ENCODE measurements around the gene ACACB. TPM values are rescaled to one million over a fixed set of nuclear protein-coding genes. Genes with fewer than 3 reads are reported as not detected.

Gene ACACB
- total RNA-seq, 3 donors from 2014 or later (not counting 1 experiment from before 2014, with no cell fraction given): 4.1 to 14.3 (median 8.4) TPM

DNA sequence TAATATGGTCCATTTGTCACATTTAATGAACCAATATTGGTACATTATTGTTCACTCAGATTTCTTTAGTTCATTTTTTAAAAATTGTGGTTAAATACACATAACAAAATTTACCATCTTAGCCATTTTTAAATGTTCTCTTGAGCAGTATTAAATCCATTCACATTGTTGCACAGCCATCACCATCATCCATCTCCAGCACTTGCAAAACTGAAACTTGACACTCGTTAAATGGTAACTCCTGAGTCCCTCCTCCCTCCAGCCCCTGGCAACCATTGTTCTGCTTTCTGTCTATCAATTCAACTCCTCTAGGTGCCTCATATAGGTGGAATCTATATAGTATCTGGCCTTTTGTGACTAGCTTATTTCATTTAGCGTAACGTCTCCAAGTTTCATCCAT lies 86.4 kb downstream of the ACACB start:
- no peaks in the 10 kb centered on the region for H3K27me3 ChIP-seq (ENCODE audit: control insufficient read depth, insufficient read depth, low read length)
- DNase-seq (no peak), ATAC-seq (no peak)
- H3K4me1 ChIP-seq (ENCODE audit: control insufficient read depth, insufficient read depth, low read length): no peaks in the 10 kb centered on the region
- intact Hi-C loops (cut with micrococcal nuclease): no loop called here
- TF ChIP-seq, protein P1, sequence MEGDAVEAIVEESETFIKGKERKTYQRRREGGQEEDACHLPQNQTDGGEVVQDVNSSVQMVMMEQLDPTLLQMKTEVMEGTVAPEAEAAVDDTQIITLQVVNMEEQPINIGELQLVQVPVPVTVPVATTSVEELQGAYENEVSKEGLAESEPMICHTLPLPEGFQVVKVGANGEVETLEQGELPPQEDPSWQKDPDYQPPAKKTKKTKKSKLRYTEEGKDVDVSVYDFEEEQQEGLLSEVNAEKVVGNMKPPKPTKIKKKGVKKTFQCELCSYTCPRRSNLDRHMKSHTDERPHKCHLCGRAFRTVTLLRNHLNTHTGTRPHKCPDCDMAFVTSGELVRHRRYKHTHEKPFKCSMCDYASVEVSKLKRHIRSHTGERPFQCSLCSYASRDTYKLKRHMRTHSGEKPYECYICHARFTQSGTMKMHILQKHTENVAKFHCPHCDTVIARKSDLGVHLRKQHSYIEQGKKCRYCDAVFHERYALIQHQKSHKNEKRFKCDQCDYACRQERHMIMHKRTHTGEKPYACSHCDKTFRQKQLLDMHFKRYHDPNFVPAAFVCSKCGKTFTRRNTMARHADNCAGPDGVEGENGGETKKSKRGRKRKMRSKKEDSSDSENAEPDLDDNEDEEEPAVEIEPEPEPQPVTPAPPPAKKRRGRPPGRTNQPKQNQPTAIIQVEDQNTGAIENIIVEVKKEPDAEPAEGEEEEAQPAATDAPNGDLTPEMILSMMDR (IDR thresholded peaks at IDR 0.05): no peak
- WGBS (ENCODE audit: insufficient coverage): 96% methylated on average over 3 of the region's 3 CpGs
- H3K4me3 Mint-ChIP-seq: no peak overlapping the region
- H3K4me3 ChIP-seq (ENCODE audit: low read length): no peak overlapping the region
- no peaks in the 10 kb centered on the region for H3K4me1 Mint-ChIP-seq
- H3K27ac Mint-ChIP-seq: no peak overlapping the region
- no peaks in the 10 kb centered on the region for H3K36me3 Mint-ChIP-seq
- no peaks in the 10 kb centered on the region for H3K27me3 Mint-ChIP-seq (ENCODE audit: low read depth in 2 of 2)
- no peak overlapping the region for H3K27ac ChIP-seq (ENCODE audit: low read length)
- no peaks in the 10 kb centered on the region for H3K9me3 ChIP-seq (ENCODE audit: control insufficient read depth, insufficient read depth, low read length)
- no peaks in the 10 kb centered on the region for H3K36me3 ChIP-seq (ENCODE audit: control insufficient read depth, insufficient read depth, low read length)
- H3K9me3 Mint-ChIP-seq: no peaks in the 10 kb centered on the region

DNA sequence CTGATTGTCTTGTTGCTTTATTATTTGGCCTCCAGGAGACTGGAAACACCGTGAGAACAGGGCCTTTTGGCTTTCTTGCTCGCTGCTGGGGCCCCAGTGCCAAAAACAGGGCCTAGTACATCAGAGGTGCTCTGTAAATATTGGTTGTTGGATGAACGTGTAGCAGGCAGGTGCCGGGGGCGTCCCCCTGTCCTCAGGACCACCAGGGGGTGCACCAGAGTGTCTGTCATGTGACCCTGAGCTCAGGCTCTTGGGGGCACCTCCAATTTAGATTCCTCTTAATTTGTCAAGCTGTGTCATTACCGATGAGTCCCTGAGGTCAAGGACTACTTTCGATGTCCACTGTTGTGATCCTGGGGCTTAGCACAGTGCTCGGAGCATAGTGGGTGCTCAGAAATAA lies 87.1 kb downstream of the ACACB start:
- no peak overlapping the region for H3K4me3 ChIP-seq (ENCODE audit: low read length)
- Mint-ChIP-seq H3K36me3 (no peaks in the 10 kb centered on the region), H3K4me3 (no peak overlapping the region), H3K4me1 (no peaks in the 10 kb centered on the region), H3K9me3 (no peaks in the 10 kb centered on the region), H3K27me3 (ENCODE audit: low read depth in 2 of 2) (no peaks in the 10 kb centered on the region), H3K27ac (no peak overlapping the region)
- no peak overlapping the region for H3K27ac ChIP-seq (ENCODE audit: low read length)
- ATAC-seq (no peak), DNase-seq (no peak)
- no peaks in the 10 kb centered on the region for H3K27me3 ChIP-seq (ENCODE audit: control insufficient read depth, insufficient read depth, low read length)
- TF ChIP-seq, protein P1 (IDR thresholded peaks at IDR 0.05): no peak
- H3K36me3 ChIP-seq (ENCODE audit: control insufficient read depth, insufficient read depth, low read length): no peaks in the 10 kb centered on the region
- no peaks in the 10 kb centered on the region for H3K9me3 ChIP-seq (ENCODE audit: control insufficient read depth, insufficient read depth, low read length)
- intact Hi-C loops (cut with micrococcal nuclease): no loop called here
- no peaks in the 10 kb centered on the region for H3K4me1 ChIP-seq (ENCODE audit: control insufficient read depth, insufficient read depth, low read length)
- 95% methylated on average over 8 of the region's 8 CpGs for WGBS (ENCODE audit: insufficient coverage)

DNA sequence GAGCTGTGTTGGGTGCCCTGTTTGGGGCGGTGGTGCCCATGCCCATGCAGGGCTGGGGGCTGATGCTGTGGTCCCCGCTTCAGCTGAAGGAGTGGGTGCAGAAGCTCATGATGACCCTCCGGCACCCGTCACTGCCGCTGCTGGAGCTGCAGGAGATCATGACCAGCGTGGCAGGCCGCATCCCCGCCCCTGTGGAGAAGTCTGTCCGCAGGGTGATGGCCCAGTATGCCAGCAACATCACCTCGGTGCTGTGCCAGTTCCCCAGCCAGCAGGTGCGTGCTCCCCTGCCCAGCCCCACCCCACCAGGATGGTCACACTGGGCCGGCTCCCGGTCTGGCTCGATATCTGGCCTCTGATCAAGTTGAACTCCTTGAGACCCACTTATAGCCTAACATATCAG lies 92.7 kb downstream of the ACACB start:
- TF ChIP-seq, protein P1 (IDR thresholded peaks at IDR 0.05): no peak
- Histone ChIP-seq H3K4me3 (ENCODE audit: low read length) (no peak overlapping the region), H3K4me1 (ENCODE audit: control insufficient read depth, insufficient read depth, low read length) (no peaks in the 10 kb centered on the region), H3K27ac (ENCODE audit: low read length) (no peak overlapping the region), H3K36me3 (ENCODE audit: control insufficient read depth, insufficient read depth, low read length) (no peaks in the 10 kb centered on the region), H3K27me3 (ENCODE audit: control insufficient read depth, insufficient read depth, low read length) (no peaks in the 10 kb centered on the region), H3K9me3 (ENCODE audit: control insufficient read depth, insufficient read depth, low read length) (no peaks in the 10 kb centered on the region)
- H3K9me3 Mint-ChIP-seq: no peaks in the 10 kb centered on the region
- intact Hi-C loops (cut with micrococcal nuclease): no loop called here
- WGBS (ENCODE audit: insufficient coverage): 98% methylated on average over 14 of the region's 14 CpGs
- no peak for DNase-seq
- ATAC-seq: no peak
- no peaks in the 10 kb centered on the region for H3K27me3 Mint-ChIP-seq (ENCODE audit: low read depth in 2 of 2)
- H3K4me3 Mint-ChIP-seq: no peak overlapping the region
- H3K36me3 Mint-ChIP-seq: no peaks in the 10 kb centered on the region
- no peaks in the 10 kb centered on the region for H3K4me1 Mint-ChIP-seq
- H3K27ac Mint-ChIP-seq: no peak overlapping the region

DNA sequence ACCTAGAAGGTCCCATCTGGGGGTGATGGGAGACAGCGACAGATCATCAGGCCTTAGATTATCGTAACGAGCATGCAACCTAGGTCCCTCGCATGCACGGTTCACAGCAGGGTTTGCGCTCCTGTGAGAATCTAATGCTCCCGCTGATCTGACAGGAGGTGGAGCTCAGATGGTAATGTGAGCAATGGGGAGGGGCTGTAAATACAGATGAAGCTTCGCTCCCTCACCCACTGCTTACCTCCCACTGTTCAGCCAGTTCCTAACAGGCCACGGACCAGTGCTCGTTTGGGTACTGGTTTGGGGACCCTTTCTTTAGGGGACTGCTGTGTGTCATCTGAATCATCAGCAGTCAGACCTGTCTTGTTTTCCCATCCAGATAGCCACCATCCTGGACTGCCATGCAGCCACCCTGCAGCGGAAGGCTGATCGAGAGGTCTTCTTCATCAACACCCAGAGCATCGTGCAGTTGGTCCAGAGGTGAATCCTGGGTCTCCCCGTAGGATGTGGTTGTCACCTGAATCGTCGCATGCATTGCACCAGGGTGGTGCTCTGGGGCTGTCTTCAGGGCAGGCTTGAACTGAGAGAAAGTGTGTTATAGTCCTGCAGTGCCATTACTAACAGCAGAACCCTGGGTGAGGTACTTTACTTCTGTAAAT lies 96.2 kb downstream of the ACACB start:
- intact Hi-C loops (cut with micrococcal nuclease): no loop called here
- no peaks in the 10 kb centered on the region for H3K36me3 Mint-ChIP-seq
- H3K4me3 ChIP-seq (ENCODE audit: low read length): no peak overlapping the region
- H3K36me3 ChIP-seq (ENCODE audit: control insufficient read depth, insufficient read depth, low read length): no peaks in the 10 kb centered on the region
- DNase-seq: no peak
- H3K4me1 ChIP-seq (ENCODE audit: control insufficient read depth, insufficient read depth, low read length): no peaks in the 10 kb centered on the region
- no peak overlapping the region for H3K27ac ChIP-seq (ENCODE audit: low read length)
- H3K9me3 ChIP-seq (ENCODE audit: control insufficient read depth, insufficient read depth, low read length): no peaks in the 10 kb centered on the region
- H3K27ac Mint-ChIP-seq: no peak overlapping the region
- ATAC-seq: no peak
- H3K4me3 Mint-ChIP-seq: no peak overlapping the region
- no peaks in the 10 kb centered on the region for H3K27me3 ChIP-seq (ENCODE audit: control insufficient read depth, insufficient read depth, low read length)
- H3K27me3 Mint-ChIP-seq (ENCODE audit: low read depth in 2 of 2): no peaks in the 10 kb centered on the region
- H3K4me1 Mint-ChIP-seq: no peaks in the 10 kb centered on the region
- WGBS (ENCODE audit: insufficient coverage): 97% methylated on average over 16 of the region's 16 CpGs
- H3K9me3 Mint-ChIP-seq: no peaks in the 10 kb centered on the region
- TF ChIP-seq, protein P1 (IDR thresholded peaks at IDR 0.05): no peak

Data from natural killer cell (primary cell).